ENCODE measurements around the gene NFATC4. TPM values are rescaled to one million over a fixed set of nuclear protein-coding genes. Genes with fewer than 3 reads are reported as not detected.

NFATC4 gene
- total and polyA plus RNA-seq, 11 donors = 6.5 to 23.0 (median 12.5) TPM

GRCh38 chr14:24414732-24415420 lies 46.9 kb downstream of the NFATC4 start:
- intact Hi-C loops (cut with DNase I) = loop anchor here in 3 of 10 donors (5.0 kb wide), 2 partner anchors 48 to 83 kb away; partner anchors contain the start of gene NFATC4 (in 2 of the 3)
- WGBS, 4 donors = 89 to 95% (median 92%) methylated on average over 11 to 15 of the region's 15 CpGs
- Histone ChIP-seq H3K9me3 (no peaks in the 10 kb centered on the region), H3K4me3 (no peak overlapping the region), H3K4me1 (peaks cover 0 to 15% (median 1%) of the 10 kb centered on the region in 12 donors), H3K36me3 (peaks cover 0 to 58% (median 33%) of the 10 kb centered on the region in 9 donors), H3K27ac (no peak overlapping the region), H3K27me3 (no peaks in the 10 kb centered on the region)
- ATAC-seq = no peak
- DNase-seq = no peak
- TF ChIP-seq POLR2A (IDR thresholded peaks at IDR 0.05) = no peak
- TF ChIP-seq CTCF (IDR thresholded peaks at IDR 0.05) = no peak

GRCh38 chr14:24415421-24416253 lies 47.7 kb downstream of the NFATC4 start:
- WGBS, 4 donors = 86 to 91% (median 89%) methylated on average over 25 of the region's 25 CpGs
- peaks cover 0 to 50% (median 28%) of the 10 kb centered on the region in 9 donors for H3K36me3 ChIP-seq
- no peaks in the 10 kb centered on the region for H3K27me3 ChIP-seq
- no peak overlapping the region for H3K4me3 ChIP-seq
- intact Hi-C loops (cut with DNase I) = no loop called here
- no peak overlapping the region for H3K27ac ChIP-seq
- no peaks in the 10 kb centered on the region for H3K9me3 ChIP-seq
- DNase-seq (no peak), ATAC-seq (no peak)
- TF ChIP-seq POLR2A (IDR thresholded peaks at IDR 0.05) = no peak
- no peak for TF ChIP-seq CTCF (IDR thresholded peaks at IDR 0.05)
- peaks cover 0 to 15% (median 1%) of the 10 kb centered on the region in 12 donors for H3K4me1 ChIP-seq

GRCh38 chr14:24416254-24416931 lies 48.4 kb downstream of the NFATC4 start:
- Histone ChIP-seq H3K27me3 (no peaks in the 10 kb centered on the region), H3K9me3 (no peaks in the 10 kb centered on the region), H3K4me1 (peaks cover 0 to 15% (median 1%) of the 10 kb centered on the region in 12 donors), H3K27ac (no peak overlapping the region), H3K4me3 (no peak overlapping the region), H3K36me3 (peaks cover 0 to 42% (median 26%) of the 10 kb centered on the region in 9 donors)
- no peak for DNase-seq
- WGBS, 4 donors = 63 to 73% (median 69%) methylated on average over 13 to 19 of the region's 19 CpGs
- intact Hi-C loops (cut with DNase I) = no loop called here
- TF ChIP-seq CTCF (IDR thresholded peaks at IDR 0.05) (no peak), POLR2A (IDR thresholded peaks at IDR 0.05) (no peak)
- ATAC-seq = no peak
